Measurements from ENCODE around the gene FOXO1. TPM values are rescaled to one million over a fixed set of nuclear protein-coding genes. Genes with fewer than 3 reads are reported as not detected.
A peak's percentile ranks its signal among the peaks of the same experiment; 100 is the strongest.

The FOXO1 gene
- total RNA-seq, 4 donors from 2014 or later = 9.1 to 42.3 (median 14.2) TPM

GRCh38 chr13:40536443-40537113, 129.9 kb downstream of the FOXO1 start:
- Histone ChIP-seq H3K4me1 (peaks cover 6 to 46% (median 15%) of the 10 kb centered on the region in 3 donors), H3K4me3 (no peak overlapping the region), H3K27ac (peak overlapping the region in 3 of 4 donors; percentile 4 to 38 (median 24)), H3K36me3 (no peaks in the 10 kb centered on the region), H3K9me3 (no peaks in the 10 kb centered on the region), H3K27me3 (no peaks in the 10 kb centered on the region)
- 53% methylated on average over 3 of the region's 9 CpGs; no CpG with 5 or more reads in 1 of the 2 donors for WGBS, 2 donors
- intact Hi-C loops (cut with DNase I) = no loop called here
- no peak for DNase-seq
- no peak for TF ChIP-seq POLR2A (IDR thresholded peaks at IDR 0.05)
- TF ChIP-seq CTCF (IDR thresholded peaks at IDR 0.05) = no peak

GRCh38 chr13:40535345-40535836, 131.1 kb downstream of the FOXO1 start:
- H3K4me1 ChIP-seq = peaks cover 6 to 39% (median 10%) of the 10 kb centered on the region in 3 donors
- no peak overlapping the region for H3K27ac ChIP-seq
- no peak for DNase-seq
- 85 to 94% methylated on average over 16 to 27 of the region's 27 CpGs for WGBS, 2 donors
- no peaks in the 10 kb centered on the region for H3K9me3 ChIP-seq
- TF ChIP-seq CTCF (IDR thresholded peaks at IDR 0.05) (no peak), POLR2A (IDR thresholded peaks at IDR 0.05) (no peak)
- H3K27me3 ChIP-seq = no peaks in the 10 kb centered on the region
- H3K4me3 ChIP-seq = no peak overlapping the region
- no peaks in the 10 kb centered on the region for H3K36me3 ChIP-seq
- intact Hi-C loops (cut with DNase I) = no loop called here

- no peaks in the 10 kb centered on the region for H3K36me3 ChIP-seq
- H3K27me3 ChIP-seq = no peaks in the 10 kb centered on the region
- H3K4me1 ChIP-seq = peaks cover 6 to 29% (median 7%) of the 10 kb centered on the region in 3 donors
- 77 to 84% methylated on average over 4 of the region's 4 CpGs for WGBS, 2 donors
- DNase-seq = no peak
- no peak for TF ChIP-seq POLR2A (IDR thresholded peaks at IDR 0.05)
- no peak for TF ChIP-seq CTCF (IDR thresholded peaks at IDR 0.05)
- H3K9me3 ChIP-seq = no peaks in the 10 kb centered on the region
- no peak overlapping the region for H3K4me3 ChIP-seq
- no peak overlapping the region for H3K27ac ChIP-seq
- intact Hi-C loops (cut with DNase I) = no loop called here
Measured at GRCh38 chr13:40534456-40534855, 132.0 kb downstream of the FOXO1 start.

- peaks cover 6 to 27% (median 7%) of the 10 kb centered on the region in 3 donors for H3K4me1 ChIP-seq
- 87 to 88% methylated on average over 8 of the region's 8 CpGs for WGBS, 2 donors
- H3K4me3 ChIP-seq = no peak overlapping the region
- intact Hi-C loops (cut with DNase I) = no loop called here
- no peaks in the 10 kb centered on the region for H3K36me3 ChIP-seq
- H3K27ac ChIP-seq = no peak overlapping the region
- TF ChIP-seq CTCF (IDR thresholded peaks at IDR 0.05) (no peak), POLR2A (IDR thresholded peaks at IDR 0.05) (no peak)
- peaks cover 0 to under 1% (median 0%) of the 10 kb centered on the region in 3 donors for H3K9me3 ChIP-seq
- DNase-seq = no peak
- no peaks in the 10 kb centered on the region for H3K27me3 ChIP-seq
Measured at GRCh38 chr13:40533072-40533471, 133.4 kb downstream of the FOXO1 start.

- DNase-seq = no peak
- Histone ChIP-seq H3K36me3 (no peaks in the 10 kb centered on the region), H3K4me1 (peaks cover 2 to 8% (median 5%) of the 10 kb centered on the region in 3 donors), H3K9me3 (peaks cover 0 to 13% (median 0%) of the 10 kb centered on the region in 3 donors), H3K27ac (no peak overlapping the region), H3K4me3 (no peak overlapping the region), H3K27me3 (no peaks in the 10 kb centered on the region)
- intact Hi-C loops (cut with DNase I) = no loop called here
- TF ChIP-seq POLR2A (IDR thresholded peaks at IDR 0.05) = no peak
- TF ChIP-seq CTCF (IDR thresholded peaks at IDR 0.05) = no peak
- WGBS, 2 donors = 86 to 92% methylated on average over 1 of the region's 1 CpG
Measured at GRCh38 chr13:40530961-40531360, 135.5 kb downstream of the FOXO1 start.

Data from esophagus squamous epithelium (tissue), 5 donors.